GM21786 (cell line): ENCODE results near the gene HELB.

Source experiments
- ATAC-seq: cut with Tn5 transposase; IDR thresholded peaks from one replicate; pipeline ENCODE4 v1.9.1; 2021; ENCODE audit not compliant: unreplicated experiment

The HELB gene

DNA sequence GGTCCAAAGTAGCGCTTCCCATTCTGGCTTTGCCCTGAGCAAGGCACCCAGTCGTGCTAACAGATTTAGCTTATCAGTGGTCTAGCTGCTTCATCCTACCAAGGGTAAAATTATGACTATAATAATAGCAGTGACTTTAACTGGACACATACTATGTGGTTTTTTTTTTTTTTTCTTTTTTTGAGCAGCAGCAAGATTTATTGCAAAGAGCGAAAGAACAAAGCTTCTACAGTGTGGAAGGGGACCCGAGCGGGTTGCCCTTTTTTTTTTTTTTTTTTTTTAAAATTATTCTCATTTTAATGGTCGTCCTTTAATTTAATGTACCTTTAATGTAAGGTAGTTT lies 505 bp downstream of the HELB start:
- ATAC-seq = no peak

GRCh38 chr12:66303316-66303804 lies 1.1 kb downstream of the HELB start:
- peak; percentile 57 for ATAC-seq

DNA sequence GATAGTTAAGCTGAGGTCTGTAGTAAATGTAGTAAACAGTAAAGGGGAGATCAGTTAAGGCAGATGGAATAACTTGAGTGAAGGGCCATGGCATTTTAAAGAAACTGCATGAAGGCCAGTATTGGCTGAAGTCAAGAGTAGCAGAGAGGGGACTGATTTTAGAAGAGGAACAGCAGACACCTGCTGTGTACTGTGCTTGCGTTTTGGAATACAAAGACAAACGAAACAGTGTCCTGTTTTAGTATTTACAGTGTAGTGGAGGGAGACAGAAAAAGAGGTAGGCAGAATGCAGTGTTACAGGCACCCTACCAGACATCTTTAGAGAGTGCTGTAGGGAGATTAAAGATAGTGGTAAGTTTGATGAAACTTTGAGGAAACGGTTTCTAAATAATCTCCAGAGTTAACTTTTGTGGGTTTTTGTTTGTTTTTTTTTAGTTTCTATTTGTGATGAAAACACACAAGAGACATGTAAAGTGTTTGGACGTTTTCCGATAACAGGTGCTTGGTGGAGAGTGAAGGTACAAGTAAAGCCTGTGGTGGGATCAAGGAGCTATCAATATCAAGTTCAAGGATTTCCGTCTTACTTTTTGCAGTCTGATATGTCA lies 2.1 kb downstream of the HELB start:
- no peak for ATAC-seq

GRCh38 chr12:66309606-66310005 lies 7.3 kb downstream of the HELB start:
- no peak for ATAC-seq

- ATAC-seq = no peak
These were observed 9.9 kb downstream of the HELB start for GRCh38 chr12:66312189-66312588.

DNA sequence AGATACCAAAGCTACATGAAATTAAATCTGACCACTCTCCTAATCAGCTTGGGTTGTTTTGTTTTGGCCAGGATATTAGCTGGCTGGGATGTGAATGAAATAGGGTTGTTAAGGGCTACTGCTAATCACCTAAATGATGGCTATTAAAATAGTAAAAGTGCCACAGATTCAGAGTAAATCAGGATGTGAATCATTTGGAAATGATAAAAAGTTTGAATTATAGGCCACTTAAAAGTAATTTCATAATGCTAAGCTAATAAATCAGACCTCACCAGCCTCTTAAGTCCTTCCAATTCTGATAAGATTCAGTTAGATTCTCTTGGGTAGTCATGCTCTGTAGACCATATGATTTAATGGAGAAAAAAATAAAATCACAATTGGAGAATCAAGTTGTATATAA lies 12.0 kb downstream of the HELB start:
- no peak for ATAC-seq

GRCh38 chr12:66319266-66319954 lies 17.1 kb downstream of the HELB start:
- no peak for ATAC-seq

DNA sequence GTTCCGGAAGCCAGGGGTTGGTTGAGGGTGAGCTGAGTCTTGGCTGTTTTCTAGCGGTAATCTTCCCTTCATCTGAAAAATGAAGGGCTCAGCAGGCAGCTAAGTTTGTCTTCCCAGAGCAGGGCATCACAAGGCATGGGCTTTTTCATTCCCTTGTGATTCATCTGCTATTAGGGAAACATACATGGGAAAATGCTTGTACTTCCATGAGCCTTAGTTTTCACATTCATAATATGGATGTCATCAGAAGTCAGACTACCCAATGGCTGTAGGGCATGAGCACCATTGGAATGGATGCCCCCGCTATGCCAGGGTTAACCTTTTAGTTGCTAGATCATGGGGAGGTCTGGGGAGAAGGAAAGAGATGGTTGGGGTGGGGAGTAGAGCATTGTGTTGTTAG lies 18.7 kb downstream of the HELB start:
- ATAC-seq = no peak

DNA sequence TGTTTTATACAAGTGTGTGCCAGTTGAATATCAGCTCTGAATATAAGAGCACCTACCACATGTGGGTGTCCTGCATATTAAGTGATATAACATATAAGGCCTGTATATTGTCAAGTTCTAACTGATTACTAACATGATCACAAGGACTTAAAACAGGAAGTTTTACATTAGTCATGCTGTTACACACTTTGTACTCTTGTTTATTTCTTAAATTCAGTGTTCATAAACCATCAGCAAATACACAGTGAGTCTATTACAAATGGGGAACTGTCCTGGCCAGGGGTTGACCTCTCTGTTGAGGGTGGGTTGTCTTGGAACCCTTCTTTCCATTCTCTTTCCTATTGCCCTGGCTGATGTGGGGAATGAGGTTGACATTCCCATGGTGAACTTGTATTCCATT lies 19.1 kb downstream of the HELB start:
- ATAC-seq = no peak

GRCh38 chr12:66323017-66323416 lies 20.7 kb downstream of the HELB start:
- no peak for ATAC-seq

DNA sequence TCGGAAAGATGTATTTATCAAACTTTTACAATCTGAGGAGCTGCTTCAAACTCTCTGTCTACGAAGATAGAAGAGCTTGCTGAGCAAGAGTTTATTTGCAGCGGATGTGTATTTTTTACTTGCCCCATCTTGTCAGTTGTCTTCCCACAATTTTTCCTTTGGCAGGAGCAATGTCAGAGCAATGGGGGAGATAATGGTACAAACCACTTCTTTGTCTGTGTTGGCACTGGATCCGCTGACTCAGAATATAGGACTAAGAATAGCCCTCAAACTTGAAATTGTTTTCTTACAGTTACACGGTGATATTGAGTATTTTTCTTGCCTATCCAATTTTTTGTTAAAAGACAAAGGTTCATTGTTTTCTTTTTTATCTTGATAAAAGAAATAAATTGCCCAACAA lies 27.6 kb downstream of the HELB start:
- no peak for ATAC-seq

GRCh38 chr12:66331016-66331415 lies 28.7 kb downstream of the HELB start:
- no peak for ATAC-seq

GRCh38 chr12:66331814-66332213 lies 29.5 kb downstream of the HELB start:
- no peak for ATAC-seq

DNA sequence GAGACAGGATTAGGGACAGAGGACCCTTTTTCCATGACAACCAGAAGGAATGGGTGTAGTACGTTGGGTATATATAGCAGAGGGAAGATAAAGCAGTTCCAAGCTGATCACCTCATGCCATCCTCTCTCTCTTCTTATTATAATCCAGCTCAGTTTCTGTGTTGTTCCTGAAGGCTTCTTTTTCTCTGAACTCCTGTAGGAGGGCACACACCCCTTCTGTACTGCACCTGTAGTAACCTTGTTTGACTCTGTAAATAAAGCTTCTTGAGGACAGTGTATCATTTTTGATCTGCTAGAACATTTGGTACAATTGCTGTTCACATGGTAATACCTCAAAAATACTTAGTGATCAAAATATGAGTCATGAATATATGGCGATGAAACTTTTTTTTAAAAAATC lies 33.5 kb downstream of the HELB start:
- ATAC-seq = no peak

- ATAC-seq = no peak
These were observed 35.2 kb downstream of the HELB start for GRCh38 chr12:66337381-66338010.

DNA sequence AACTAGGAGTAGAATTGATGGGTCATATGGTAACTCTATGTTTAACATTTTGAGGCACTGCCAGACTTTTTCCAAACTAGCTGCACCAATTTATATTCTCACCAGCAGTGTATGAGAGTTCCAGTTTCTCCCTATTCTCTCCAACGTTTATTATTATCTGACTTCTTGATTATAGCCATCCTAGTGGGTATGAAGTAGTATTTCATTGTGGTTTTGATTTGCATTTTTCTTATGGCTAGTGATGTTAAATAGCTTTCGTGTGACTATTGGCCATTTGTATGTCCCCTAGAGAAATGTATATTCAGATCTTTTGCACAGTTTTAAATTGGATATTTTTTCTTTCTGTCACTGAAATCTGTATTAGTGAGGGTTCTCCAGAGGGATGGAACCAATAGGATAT lies 37.8 kb downstream of the HELB start:
- no peak for ATAC-seq

DNA sequence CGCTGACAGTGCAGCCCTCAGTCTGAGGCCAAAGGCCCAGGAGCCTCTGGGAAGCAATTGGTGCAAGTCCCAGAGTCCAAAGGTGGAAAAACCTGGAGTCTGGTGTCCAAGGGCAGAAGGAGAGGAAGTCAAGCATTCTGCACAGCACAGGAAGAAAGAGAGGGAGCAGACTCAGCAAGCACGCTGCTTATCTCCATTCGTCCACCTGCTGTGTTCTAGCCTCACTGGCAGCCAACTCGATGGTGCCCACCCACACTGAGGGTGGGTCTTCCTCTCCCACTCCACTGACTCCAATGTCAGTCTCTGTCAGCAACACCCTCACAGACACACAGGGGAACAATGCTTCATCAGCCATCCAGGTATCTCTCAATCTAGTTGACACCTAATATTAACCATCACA lies 38.8 kb downstream of the HELB start:
- no peak for ATAC-seq

DNA sequence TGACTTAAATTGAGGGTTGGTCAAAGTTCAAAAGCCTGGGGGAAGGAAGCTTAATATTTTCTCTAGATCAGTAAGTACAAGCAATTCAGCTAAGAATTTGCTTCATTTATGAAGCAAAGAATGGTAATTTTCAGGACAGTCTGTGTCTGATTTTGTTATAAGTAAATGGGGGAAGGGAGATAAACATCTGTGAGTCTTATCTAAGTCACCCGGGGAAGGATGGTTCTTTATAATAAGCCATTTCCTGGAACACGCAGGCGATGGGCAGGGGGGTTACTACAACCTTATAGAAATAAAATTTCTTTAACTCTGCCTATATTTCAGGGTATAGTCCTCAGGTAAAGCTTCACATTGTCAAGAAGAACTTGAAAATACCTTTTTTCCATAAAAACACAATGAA lies 42.9 kb downstream of the HELB start:
- no peak for ATAC-seq

DNA sequence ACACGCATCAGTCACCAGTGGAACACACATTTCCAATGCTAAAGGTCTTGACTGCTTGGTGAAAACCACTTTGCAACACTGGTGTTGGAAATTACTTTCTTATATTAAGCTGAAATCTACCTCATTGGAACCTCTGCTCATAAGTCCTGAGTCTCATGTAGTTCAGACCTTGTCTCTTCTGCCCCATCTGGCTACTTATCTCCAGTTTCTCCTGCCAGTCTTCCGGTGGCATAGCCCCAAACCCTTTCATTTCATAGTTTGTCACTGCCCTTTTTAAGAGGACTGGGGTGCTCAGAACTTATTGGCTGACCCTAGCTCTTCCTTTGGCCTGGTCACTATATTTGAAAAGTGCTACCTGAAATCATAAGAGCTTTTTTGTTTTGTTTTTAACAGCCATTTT lies 43.7 kb downstream of the HELB start:
- no peak for ATAC-seq

DNA sequence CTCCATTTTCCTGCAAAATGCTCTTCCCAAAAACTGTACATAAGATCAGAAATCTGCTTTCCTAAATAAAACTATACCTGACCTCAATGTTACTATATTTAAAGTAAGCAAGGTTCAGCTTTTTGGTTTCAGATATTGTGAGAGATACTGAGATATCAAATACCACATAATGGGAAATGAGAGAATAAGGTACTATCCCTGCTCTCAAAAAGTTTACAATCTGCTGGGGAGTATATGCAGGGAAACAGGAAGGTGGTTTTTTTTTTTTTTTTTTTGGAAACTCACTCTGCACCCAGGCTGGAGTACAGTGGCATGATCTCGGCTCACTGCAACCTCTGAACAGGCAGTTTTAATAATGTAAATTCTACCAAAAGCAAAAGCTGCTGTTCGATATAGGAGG lies 49.0 kb downstream of the HELB start:
- ATAC-seq = no peak

GRCh38 chr12:66352197-66352596 lies 49.9 kb downstream of the HELB start:
- ATAC-seq = no peak

GRCh38 chr12:66352899-66353298 lies 50.6 kb downstream of the HELB start:
- ATAC-seq = no peak

- no peak for ATAC-seq
These were observed 52.0 kb downstream of the HELB start for GRCh38 chr12:66354291-66354690.
